Heart left ventricle (tissue), 16 donors: ENCODE data around the gene NGEF. TPM values are rescaled to one million over a fixed set of nuclear protein-coding genes. Genes with fewer than 3 reads are reported as not detected.

Source experiments
- ATAC-seq, 4 donors: fragments of 200-7000 bp; cut with Tn5 transposase; one replicate each; pipeline ENCODE4 v1.9.1; 2020 to 2022; ENCODE audit warnings: moderate library complexity in 4 of 4, mild to moderate bottlenecking in 3 of 4, moderate number of reproducible peaks in 1 of 4
- DNase-seq, 5 donors: peaks; one replicate each; pipeline ENCODE4 v3.0.0-alpha.2; 2020
- H3K27ac ChIP-seq, 12 donors: fragments of 200-600 bp; sonication (generic) in 4 of 12; one replicate each; pipeline versions ENCODE4 v1.5.0 to v1.8.0; 2016 to 2022; ENCODE audit warnings: mild to moderate bottlenecking in 2 of 12
- H3K27me3 ChIP-seq, 9 donors: fragments of 200-600 bp; sonication (generic) in 2 of 9; one replicate each; pipeline versions ENCODE4 v1.5.1 to v1.8.0; 2016 to 2022; ENCODE audit warnings: mild to moderate bottlenecking in 3 of 9
- H3K36me3 ChIP-seq, 9 donors: fragments of 200-600 bp; sonication (generic) in 2 of 9; one replicate each; pipeline versions ENCODE4 v1.5.0 to v1.8.0; 2018 to 2022; ENCODE audit warnings: mild to moderate bottlenecking in 2 of 9
- H3K4me1 ChIP-seq, 12 donors: fragments of 200-600 bp; sonication (generic) in 4 of 12; one replicate each; pipeline versions ENCODE4 v1.5.0 to v1.8.0; 2016 to 2022; ENCODE audit warnings: mild to moderate bottlenecking in 3 of 12
- H3K4me3 ChIP-seq, 12 donors: fragments of 200-600 bp; sonication (generic) in 4 of 12; one replicate each; pipeline versions ENCODE4 v1.5.0 to v1.8.0; 2017 to 2022; ENCODE audit warnings: mild to moderate bottlenecking in 9 of 12, moderate library complexity in 4 of 12
- H3K9me3 ChIP-seq, 12 donors: fragments of 200-600 bp; sonication (generic) in 4 of 12; one replicate each; pipeline versions ENCODE4 v1.5.0 to v1.8.0; 2016 to 2022; ENCODE audit warnings: mild to moderate bottlenecking in 1 of 12
- POLR2A ChIP-seq, 2 donors: fragments of 450-650 bp; IDR thresholded peaks; one replicate each; pipeline ENCODE4 v1.6.1; 2017; ENCODE audit warnings: antibody characterized with exemption in 2 of 2, mild to moderate bottlenecking in 2 of 2, moderate library complexity in 2 of 2
- WGBS, 4 donors: extraction: QIAGEN DNeasy Blood & Tissue Kit in 2 of 4; methylation state at CpG; one replicate each; pipeline versions ENCODE4 v1.1.5 to v1.1.7; 2013 to 2018; 5-methylcytosine and 5-hydroxymethylcytosine counted together
- intact Hi-C, 10 donors: fragments of 100-400 bp; cut with DNase I; formaldehyde crosslinking; loops; one replicate each; pipeline versions ENCODE4 v1.11.1 to v1.14.2; 2022
- polyA plus RNA-seq, 2 donors: library from polyadenylated mRNA; stranded (reverse); fragments of 200-250 nt; gene quantifications; one replicate each; pipeline ENCODE4 v1.2.3, GENCODE V29; 2013
- total RNA-seq, 9 donors: library from RNA; depleted of rRNA in 2 of 9; stranded (reverse); fragments of >200 nt in 2 of 9; fragmentation: NEBNext Ultra II Directional in 3 of 9; extraction: Animal tissue kit (Norgen Biotek cat#: 25700) in 3 of 9; gene quantifications; one replicate each; pipeline versions ENCODE4 v1.1.0 to v1.2.4, GENCODE V29; 2016 to 2023
- TF ChIP-seq, protein P1 (sequence below), 12 donors: fragments of 200-600 bp; sonication (generic) in 4 of 12; IDR thresholded peaks; one replicate each; pipeline versions ENCODE4 v1.5.0 to v1.8.0; 2018 to 2022; ENCODE audit warnings: antibody characterized with exemption in 12 of 12, mild to moderate bottlenecking in 5 of 12
- donor health status: ischemic (EF 13 %, LVEDD 7.1; RV severe dilation, severe dysfunction).
- donor health status: healthy with polysubstance abuse.
- donor health status: DM: no; HTN: yes; CAD: no.
- donor health status: DM: no; HTN: no; CAD: no.
- donor health status: ischemic (EF 25% LVEDD 6.9; RV normal size, moderate dysfunction).
- donor health status: ischemic (EF 25% LVEDD 5.7; RV mildly dilated, moderate dysfunction).
- donor health status: healthy.
- donor health status: DM: yes; HTN: yes; CAD: no.
- donor health status: ischemic (EF 35%, LVEDD 5.7; RV mildly dilated, moderate dysfunction).
- donor health status: nonischemic (EF 11% LVEDD 7.7; RV severe dilation, severe dysfunction).
- donor health status: DM: yes; HTN: yes; CAD: no.
- donor health status: PGD.
- donor health status: ischemic (EF 29% LVEDD 5.4; RV normal size, mild dysfunction).
- donor health status: nonischemic (EF 23%, LVEDD 6.1; RV moderate dilation, normal function).

NGEF gene
- total and polyA plus RNA-seq, 11 donors = 0.15 to 0.62 (median 0.42) TPM; not detected in 4

DNA sequence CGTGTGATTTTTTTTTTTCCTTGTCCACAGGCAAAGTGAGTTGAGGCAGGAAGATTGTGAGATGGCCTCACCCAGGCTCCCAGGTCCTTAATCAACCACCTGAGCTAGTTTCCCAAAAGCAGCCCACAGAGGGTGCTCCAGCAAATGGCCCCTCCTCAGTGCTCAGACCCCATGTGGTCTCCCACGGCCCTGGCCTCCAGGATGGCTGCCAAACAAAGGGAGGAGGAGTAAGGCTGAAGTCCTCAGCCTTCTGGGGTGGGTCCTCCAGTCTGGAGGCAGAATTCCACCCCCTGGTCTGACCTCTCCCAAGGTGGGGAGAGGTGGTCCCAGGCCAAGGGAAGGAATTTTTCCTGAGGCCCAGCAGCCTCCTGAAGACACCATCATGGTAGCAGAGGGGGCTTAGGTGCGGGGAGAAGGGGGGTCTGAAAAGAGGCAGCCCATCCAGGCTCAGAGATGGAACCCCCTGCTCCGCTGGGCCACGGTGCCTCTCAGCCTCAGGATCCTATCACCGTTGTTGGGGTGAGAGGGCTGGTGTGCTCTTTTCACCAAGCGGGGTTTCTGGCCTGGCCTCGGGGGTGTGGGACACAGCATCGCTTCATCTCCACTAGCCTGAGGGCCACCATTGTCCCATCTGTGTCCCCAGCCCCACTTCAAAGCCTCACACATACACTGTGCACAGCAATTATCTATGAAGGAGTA, 2.3 kb downstream of the NGEF start:
- TF ChIP-seq, protein P1, sequence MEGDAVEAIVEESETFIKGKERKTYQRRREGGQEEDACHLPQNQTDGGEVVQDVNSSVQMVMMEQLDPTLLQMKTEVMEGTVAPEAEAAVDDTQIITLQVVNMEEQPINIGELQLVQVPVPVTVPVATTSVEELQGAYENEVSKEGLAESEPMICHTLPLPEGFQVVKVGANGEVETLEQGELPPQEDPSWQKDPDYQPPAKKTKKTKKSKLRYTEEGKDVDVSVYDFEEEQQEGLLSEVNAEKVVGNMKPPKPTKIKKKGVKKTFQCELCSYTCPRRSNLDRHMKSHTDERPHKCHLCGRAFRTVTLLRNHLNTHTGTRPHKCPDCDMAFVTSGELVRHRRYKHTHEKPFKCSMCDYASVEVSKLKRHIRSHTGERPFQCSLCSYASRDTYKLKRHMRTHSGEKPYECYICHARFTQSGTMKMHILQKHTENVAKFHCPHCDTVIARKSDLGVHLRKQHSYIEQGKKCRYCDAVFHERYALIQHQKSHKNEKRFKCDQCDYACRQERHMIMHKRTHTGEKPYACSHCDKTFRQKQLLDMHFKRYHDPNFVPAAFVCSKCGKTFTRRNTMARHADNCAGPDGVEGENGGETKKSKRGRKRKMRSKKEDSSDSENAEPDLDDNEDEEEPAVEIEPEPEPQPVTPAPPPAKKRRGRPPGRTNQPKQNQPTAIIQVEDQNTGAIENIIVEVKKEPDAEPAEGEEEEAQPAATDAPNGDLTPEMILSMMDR (IDR thresholded peaks at IDR 0.05) = no peak
- TF ChIP-seq POLR2A (IDR thresholded peaks at IDR 0.05) = no peak
- H3K4me1 ChIP-seq = peaks cover 0 to 7% (median 0%) of the 10 kb centered on the region in 12 donors
- DNase-seq (no peak), ATAC-seq (no peak)
- intact Hi-C loops = loop anchor here in 1 of 10 donors (10.0 kb wide), 1 partner anchor 146 kb away; no protein-coding TSS in a partner anchor
- no peak overlapping the region for H3K4me3 ChIP-seq
- no peak overlapping the region for H3K27ac ChIP-seq
- no peaks in the 10 kb centered on the region for H3K9me3 ChIP-seq
- no peaks in the 10 kb centered on the region for H3K36me3 ChIP-seq
- no peaks in the 10 kb centered on the region for H3K27me3 ChIP-seq
- WGBS, 4 donors = 84 to 90% (median 88%) methylated on average over 6 to 9 of the region's 9 CpGs

DNA sequence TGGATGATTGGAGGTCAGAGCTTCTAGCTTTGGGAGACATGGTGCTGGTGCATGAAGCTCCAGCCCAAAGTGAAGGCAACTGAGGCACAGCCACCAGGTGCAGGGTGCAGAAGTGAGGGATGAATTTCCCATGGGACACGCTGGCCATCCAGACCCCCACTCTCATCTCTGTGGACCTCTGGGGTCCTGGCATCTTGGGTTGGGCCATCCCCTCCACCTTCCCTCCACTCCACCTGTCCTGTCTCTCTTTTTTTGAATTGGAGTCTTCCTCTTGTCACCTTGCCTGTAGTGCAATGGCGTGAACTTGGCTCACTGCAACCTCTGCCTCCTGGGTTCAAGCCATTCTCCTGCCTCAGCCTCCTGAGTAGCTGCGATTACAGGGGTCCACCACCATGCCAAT, 3.4 kb downstream of the NGEF start:
- no peak for DNase-seq
- intact Hi-C loops = loop anchor here in 1 of 10 donors (10.0 kb wide), 1 partner anchor 145 kb away; no protein-coding TSS in a partner anchor
- 90 to 96% (median 93%) methylated on average over 3 of the region's 3 CpGs for WGBS, 4 donors

DNA sequence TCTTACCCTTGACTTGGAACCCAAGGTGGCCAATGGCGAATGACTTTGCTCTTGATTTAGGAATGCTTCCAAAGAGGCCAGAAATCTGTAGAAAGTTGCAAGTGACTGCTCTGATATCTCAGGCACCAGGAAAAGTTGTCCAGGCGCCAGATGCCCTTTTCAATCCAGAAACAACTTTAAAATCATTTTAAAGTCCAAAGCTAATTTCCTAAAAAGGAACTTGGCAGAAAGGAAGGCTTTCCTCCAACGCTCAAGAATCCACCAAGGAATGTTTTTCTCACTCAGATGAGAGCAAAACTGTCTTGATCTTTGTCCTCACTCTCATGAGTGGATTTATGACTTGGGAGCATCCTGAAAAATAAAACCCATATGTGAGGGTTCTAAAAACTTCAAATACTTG, 5.3 kb downstream of the NGEF start:
- Histone ChIP-seq H3K36me3 (no peaks in the 10 kb centered on the region), H3K27ac (no peak overlapping the region), H3K4me3 (no peak overlapping the region), H3K9me3 (no peaks in the 10 kb centered on the region), H3K4me1 (peaks cover 0 to 7% (median 0%) of the 10 kb centered on the region in 12 donors), H3K27me3 (peaks cover 0 to 3% (median 0%) of the 10 kb centered on the region in 9 donors)
- no peak for ATAC-seq
- 62 to 70% (median 69%) methylated on average over 3 of the region's 3 CpGs for WGBS, 4 donors
- TF ChIP-seq, protein P1 (IDR thresholded peaks at IDR 0.05) = no peak
- no peak for TF ChIP-seq POLR2A (IDR thresholded peaks at IDR 0.05)
- no peak for DNase-seq
- intact Hi-C loops = no loop called here

More for the DNA sequence above, 3.4 kb downstream of the NGEF start:
- TF ChIP-seq, protein P1 (IDR thresholded peaks at IDR 0.05) = no peak
- TF ChIP-seq POLR2A (IDR thresholded peaks at IDR 0.05) = no peak
- H3K4me1 ChIP-seq = peaks cover 0 to 7% (median 0%) of the 10 kb centered on the region in 12 donors
- no peaks in the 10 kb centered on the region for H3K9me3 ChIP-seq
- no peak overlapping the region for H3K27ac ChIP-seq
- peaks cover 0 to 3% (median 0%) of the 10 kb centered on the region in 9 donors for H3K27me3 ChIP-seq
- no peaks in the 10 kb centered on the region for H3K36me3 ChIP-seq
- H3K4me3 ChIP-seq = no peak overlapping the region
- no peak for ATAC-seq

DNA sequence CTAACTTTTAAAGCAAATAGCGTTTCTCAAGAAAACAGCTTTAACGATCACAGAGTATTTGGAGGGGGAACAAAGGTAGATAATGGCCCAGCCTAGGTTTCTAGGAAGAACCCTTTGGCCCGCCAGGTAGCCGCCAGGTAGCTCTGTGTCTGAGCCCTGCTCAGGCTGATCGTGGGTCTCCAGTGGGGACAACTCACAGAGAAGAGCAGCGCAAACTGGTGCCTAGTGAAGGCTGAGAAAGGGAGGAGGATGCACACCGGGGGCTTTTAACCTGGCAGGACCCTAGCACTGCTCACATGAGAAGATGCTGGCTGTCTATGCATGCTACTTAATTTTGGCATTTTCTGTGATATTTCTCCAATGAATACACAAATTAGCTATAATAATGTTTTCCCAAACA, 5.8 kb downstream of the NGEF start:
- no peak overlapping the region for H3K4me3 ChIP-seq
- no peak overlapping the region for H3K27ac ChIP-seq
- DNase-seq (no peak), ATAC-seq (no peak)
- H3K36me3 ChIP-seq = no peaks in the 10 kb centered on the region
- no peaks in the 10 kb centered on the region for H3K9me3 ChIP-seq
- TF ChIP-seq, protein P1 (IDR thresholded peaks at IDR 0.05) = no peak
- TF ChIP-seq POLR2A (IDR thresholded peaks at IDR 0.05) = no peak
- H3K27me3 ChIP-seq = peaks cover 0 to 3% (median 0%) of the 10 kb centered on the region in 9 donors
- 81 to 97% (median 86%) methylated on average over 7 of the region's 7 CpGs for WGBS, 4 donors
- intact Hi-C loops = no loop called here
- H3K4me1 ChIP-seq = peaks cover 0 to 4% (median 0%) of the 10 kb centered on the region in 12 donors
